Left renal pelvis (tissue), 4 donors: Measurements from ENCODE around the gene MRPL24. TPM values are rescaled to one million over a fixed set of nuclear protein-coding genes. Genes with fewer than 3 reads are reported as not detected.

ENCODE experiments used
- DNase-seq, 4 donors: peaks; one replicate each; pipeline ENCODE4 v3.0.0-alpha.2; 2013; ENCODE audit warnings: low read depth in 4 of 4, low spot score in 3 of 4
- polyA plus RNA-seq, 4 donors: library from polyadenylated mRNA; unstranded; fragments of 120-200 nt; gene quantifications; one replicate each; pipeline ENCODE4 v1.2.1, GENCODE V29; 2013; ENCODE audit not compliant: insufficient read length in 4 of 4

The MRPL24 gene
- polyA plus RNA-seq, 4 donors, result 45.8 to 72.7 (median 66.1) TPM

- DNase-seq, result no peak
Measured at GRCh38 chr1:156714830-156715229, 26.1 kb downstream of the MRPL24 start.

DNA sequence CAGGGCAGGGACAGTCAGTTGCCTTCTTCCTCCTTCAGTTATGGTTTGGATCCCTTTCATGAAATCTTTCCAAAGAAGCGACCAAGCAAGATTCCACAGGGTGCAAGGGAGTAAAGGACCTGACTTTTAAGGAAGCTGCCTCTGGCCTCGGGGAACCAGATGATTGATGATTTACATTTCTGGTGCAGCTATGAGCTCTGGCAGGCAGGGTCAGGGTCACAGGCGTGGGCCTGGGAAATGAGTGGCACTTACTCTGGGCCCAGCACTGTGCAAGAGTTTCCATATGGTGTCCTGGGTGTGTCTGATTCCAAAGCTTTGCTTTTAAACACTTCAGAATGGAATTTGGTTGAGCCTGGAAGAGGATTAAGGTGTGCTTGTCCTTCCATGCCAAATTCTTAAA, 28.3 kb downstream of the MRPL24 start:
- DNase-seq, result no peak

DNA sequence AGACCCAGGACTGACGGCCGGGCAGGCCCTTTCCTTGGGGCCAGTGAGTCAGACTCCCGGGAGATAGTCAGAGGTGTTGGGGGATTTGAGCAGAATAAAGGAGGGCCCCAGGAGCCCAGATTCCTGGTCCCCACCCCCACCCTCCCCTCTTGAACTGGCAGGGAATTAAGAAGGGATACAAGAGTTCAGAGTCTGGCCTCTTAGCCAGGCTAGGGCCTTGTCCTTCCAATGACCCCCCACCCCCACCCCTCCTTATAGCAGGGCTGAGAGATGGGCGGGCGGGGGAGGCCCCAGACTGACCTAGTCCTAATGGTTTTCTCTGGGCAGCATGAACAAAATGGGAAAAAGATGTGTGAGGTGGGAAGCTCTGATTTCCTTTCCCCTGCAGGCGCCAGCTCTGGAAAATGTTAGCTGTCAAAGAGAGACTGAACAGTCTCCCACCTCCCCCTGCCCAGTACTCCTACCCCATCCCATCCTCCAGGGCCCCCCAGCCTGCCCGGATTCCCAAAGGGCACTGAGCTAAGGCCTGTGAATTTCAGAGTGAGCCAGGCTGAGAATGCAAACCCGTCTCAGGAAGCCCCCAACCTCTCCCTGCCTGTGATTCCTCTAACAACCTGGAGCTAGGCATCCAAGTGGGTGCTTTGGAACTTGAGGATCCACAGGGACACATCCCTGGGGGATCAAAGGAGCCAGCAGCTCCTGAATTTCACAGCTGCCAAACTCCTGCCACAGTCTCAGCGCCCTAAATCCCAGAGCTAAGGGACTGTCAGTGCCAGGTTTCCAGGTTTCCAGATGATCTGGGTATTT, 29.7 kb downstream of the MRPL24 start:
- DNase-seq, result no peak

- DNase-seq, result no peak
Measured at GRCh38 chr1:156709757-156710489, 31.0 kb downstream of the MRPL24 start.

GRCh38 chr1:156709031-156709430, 31.9 kb downstream of the MRPL24 start:
- DNase-seq, result no peak

- no peak for DNase-seq
Measured at GRCh38 chr1:156708218-156708661, 32.6 kb downstream of the MRPL24 start.

GRCh38 chr1:156707417-156708217, 33.3 kb downstream of the MRPL24 start:
- no peak for DNase-seq

DNA sequence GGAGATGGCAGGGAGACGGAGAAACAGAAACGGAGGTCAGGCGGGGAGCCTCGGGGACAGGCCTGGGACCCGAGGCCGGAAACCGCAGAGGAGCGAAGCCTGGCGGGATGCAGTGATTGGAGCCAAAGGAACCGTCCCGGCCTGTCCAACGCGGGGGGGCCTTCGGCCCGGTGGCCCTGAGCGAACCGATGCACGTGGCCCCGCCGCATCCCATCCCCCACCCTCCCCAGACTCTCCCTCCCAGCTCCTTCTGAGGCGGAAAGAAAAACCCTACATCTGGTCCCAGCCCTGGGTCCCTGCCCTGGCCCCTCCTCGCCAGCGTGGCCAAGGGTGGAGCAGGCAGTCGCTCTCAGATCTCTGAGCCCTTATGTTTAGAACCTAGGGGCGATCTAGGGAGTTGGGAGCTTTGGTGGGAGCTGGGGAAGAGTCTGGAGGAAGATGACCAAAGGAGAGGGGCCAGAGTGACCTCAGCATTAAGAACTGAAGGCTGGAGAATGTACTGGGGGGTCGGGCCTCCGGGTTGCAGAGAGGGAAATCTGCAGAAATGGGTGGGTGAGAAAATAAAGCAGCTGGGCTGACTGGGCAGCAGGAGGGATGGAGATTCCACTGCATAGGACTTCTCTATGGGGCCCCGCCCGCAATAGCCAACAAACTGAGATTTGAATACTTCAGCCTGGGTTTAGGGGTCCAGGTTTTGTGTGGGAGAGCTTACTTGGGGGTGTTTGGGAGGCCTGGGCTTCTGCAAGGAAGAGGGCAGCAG, 34.1 kb downstream of the MRPL24 start:
- no peak for DNase-seq

- peak in 1 of 4 donors; percentile 71 for DNase-seq
Measured at GRCh38 chr1:156705918-156706656, 34.8 kb downstream of the MRPL24 start.

DNA sequence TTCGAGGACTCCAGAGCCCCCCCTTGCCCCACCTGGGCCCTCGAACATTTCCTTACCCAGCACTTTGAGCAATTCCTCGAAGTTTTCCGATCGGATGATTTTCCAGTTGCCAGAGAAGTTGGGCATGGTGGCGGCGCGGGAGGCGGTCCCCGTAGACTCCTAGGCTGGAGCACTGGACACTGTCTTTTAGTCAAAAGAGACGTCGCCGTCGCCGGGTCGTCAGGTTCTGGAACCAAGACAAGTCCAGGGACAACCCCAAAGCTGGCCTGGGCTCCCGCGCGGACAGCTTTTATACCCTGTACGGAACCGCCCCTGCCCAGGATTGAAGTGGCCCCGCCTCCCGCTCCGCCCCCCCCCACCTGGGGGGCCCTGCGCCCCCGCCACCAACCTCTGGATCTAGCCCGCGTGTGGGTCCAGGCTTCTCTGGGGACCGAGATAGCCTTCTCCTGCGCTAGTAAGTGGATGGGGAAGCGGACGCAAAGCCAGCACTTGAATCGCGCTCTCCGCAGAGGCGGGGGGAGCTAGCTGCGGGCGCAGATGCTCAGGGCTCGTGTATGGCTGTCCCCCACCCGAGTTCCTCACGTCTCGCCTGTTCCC, 35.5 kb downstream of the MRPL24 start, which contains the start of gene CRABP2:
TSS of gene CRABP2 (minus strand) at position 263 of the 597 bp plus-strand sequence. CDS start at position 126, 137 bp downstream.
- no peak for DNase-seq

DNA sequence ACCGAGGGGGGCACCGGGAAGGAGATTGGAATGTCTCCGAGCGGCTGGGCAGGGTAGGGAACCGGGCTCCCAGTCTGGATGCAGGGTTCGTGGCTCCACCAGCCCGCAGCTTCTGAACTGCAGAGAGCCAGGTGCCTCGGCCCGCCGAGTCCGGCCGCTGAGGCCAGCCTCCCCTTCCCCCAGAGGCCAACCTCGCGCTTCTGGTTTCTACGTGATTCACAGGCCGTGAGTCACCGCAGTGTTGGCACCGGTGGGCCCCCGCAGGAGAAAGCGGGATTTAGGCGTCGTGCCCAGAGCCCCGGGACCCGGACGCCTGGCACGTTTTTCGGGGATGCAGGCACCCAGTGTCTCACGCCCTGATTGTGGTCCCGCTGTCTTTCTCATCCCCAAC, 36.0 kb downstream of the MRPL24 start:
- no peak for DNase-seq

GRCh38 chr1:156704166-156704711, 36.6 kb downstream of the MRPL24 start:
- no peak for DNase-seq

GRCh38 chr1:156703741-156704140, 37.1 kb downstream of the MRPL24 start:
- DNase-seq, result no peak

DNA sequence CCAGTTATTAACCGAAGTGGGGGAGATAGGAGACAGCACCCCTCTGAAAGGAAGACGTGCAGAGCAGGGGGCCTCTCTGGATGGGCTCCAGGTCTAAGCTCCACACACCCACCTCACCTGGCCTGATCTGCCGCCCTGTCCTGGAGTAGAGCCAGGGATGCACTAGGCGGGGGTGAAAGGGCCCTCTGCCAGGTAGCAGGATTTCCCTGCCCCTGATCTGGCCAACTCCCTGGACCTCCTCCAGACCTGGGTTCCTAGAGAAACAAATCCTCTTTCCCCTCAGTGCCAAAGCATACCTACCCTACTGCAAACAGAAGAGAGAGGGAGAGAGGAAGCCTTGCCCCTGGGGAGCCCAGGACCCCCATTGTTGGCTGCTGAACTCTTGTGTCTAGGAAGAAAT, 37.6 kb downstream of the MRPL24 start:
- no peak for DNase-seq

DNA sequence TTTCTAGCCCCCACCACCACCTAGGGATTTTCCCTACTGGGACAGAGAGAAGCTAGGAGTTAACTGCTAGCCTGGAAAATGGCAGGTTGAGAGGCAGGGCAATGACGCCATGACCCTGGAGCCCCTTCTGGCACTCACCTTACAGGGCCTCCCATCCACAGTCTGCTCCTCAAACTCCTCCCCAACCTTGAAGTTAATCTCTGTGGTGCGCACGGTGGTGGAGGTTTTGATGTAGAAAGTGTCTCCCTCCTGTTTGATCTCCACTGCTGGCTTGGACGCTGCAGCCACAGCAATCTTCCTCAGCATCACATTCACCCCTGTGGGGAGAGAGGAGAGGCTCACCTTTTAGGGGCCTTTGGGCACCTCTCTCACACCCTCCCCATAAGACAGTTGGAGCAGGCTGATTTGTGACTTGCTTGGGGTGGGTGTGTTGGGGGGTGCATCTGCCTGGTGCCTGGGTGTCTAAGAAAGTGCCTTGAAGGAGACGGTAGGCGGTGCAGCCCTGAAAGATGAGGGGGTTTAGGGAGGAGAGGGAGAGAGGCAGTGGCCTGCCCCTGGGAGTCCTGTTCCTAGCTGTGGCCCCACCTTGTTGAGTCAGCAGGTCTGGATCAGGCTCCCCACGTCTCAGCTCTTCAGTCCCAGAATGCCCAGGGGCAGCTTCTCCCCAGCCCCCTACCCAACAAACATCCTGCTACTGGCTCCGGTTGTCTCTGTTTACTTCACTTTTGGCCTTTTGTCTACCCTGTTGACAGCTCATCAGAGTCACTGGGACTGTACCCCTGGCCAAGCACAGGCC, 40.0 kb downstream of the MRPL24 start:
- no peak for DNase-seq

DNA sequence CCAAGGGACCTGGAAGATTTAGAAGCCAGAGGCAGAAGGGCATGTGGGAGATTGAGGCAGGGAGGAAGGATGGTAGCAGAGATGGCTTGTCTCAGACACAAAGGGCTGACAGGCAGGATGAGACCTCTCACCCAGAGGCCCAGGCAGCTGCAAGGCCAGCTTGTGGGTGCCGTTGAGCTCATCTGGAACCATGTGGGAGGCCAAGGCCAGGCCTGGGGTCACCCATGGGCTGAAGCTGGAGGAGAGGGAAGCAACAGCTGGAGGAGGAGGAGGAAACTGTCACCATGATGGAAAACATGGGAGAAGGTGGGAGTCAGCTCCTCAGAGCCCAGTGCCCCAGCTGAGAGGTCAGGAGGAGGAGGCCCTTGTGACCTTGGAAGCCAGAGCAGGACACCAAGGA, 41.9 kb downstream of the MRPL24 start:
- DNase-seq, result no peak

GRCh38 chr1:156697481-156697880, 43.4 kb downstream of the MRPL24 start:
- no peak for DNase-seq

DNA sequence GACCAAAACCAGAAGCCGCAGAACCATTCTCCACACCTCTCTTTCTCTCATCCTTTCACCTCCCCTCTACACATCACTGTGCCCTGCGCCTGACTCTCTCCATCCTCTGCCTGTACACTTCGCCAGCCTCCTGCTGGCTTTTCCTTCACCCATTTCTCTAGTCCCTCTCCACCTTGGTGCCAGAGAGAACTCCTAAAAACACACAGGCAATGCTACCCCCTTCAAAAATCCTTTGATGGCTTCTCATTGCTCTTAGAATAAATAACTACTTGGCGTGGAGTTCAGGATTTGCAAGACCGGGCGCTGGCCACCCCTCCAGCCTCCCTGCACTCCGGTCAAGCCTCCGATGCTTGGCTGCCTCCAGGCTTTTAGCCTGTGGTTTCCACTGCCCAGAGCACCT, 44.1 kb downstream of the MRPL24 start:
- no peak for DNase-seq
